ENCODE measurements around the gene OTUB2. TPM values are rescaled to one million over a fixed set of nuclear protein-coding genes. Genes with fewer than 3 reads are reported as not detected.

OTUB2 gene
- 2.5 to 3.6 TPM (median 3.0 TPM) in 5 replicates for total RNA-seq (2022; extraction: Qiagen RNA extraction)

DNA sequence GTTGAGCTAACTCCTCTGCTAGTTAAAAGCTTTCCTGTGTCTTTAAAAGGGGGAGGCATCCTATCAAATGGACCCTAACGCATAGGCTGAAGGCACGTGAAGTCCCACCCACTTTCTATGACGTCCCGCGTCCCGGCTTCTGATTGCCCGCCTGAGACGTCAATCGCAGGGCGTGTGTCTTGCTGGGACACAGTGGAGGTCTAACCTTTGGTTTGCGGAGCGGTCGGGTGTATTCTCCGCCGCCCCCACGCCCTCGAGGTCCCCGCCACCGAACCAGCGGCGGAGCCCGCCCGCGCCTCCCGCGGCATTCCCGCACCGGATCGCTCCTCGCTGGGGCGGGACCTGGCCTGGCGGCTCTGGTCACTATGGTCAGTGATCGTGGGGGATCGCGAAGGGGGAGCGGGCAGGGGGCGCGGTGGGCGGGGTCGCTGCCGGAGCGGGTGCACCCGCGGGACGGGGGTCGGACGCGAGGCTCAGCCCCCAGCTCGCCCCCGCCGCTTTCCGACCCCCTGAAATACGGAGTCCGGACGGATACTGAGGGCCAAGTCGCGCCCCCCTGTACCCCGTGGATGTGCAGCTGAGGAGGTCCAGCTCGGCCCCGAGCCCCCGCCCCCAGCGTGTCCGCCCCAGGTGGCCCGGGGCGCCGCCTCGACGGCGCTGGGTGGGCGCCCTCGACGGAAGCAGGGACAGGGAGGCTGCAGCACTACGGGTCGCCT lies at the start of gene OTUB2:
OTUB2 (plus strand) TSS at position 168 of the 716 bp plus-strand sequence; CDS start at position 366, 198 bp downstream.

GRCh38 chr14:93976477-93977057 lies 49.6 kb upstream of the OTUB2 start, which contains the start of gene ASB2:
Gene ASB2, minus strand, starts transcription at chr14:93976570. Its CDS starts 12,031 bp downstream, at chr14:93964539.

GRCh38 chr14:93997082-93997481 lies 29.1 kb upstream of the OTUB2 start, which contains the start of gene CCDC197:
Gene CCDC197, plus strand, starts transcription at chr14:93997301. Its CDS starts 831 bp downstream, at chr14:93998132.

GRCh38 chr14:94080621-94081385 lies 54.7 kb downstream of the OTUB2 start, which contains the start of the genes DDX24 and IFI27L1:
Gene DDX24, minus strand, starts transcription at chr14:94081202. Its CDS starts 1,460 bp downstream, at chr14:94079742.
Gene IFI27L1, plus strand, starts transcription at chr14:94081310. Its CDS starts 15,628 bp downstream, at chr14:94096938.

Other genes with a start within 250 kb of the OTUB2 start
- 0.28 to 0.47 TPM (median 0.32 TPM) in 5 replicates for gene PRIMA1, start 237.9 kb upstream of the OTUB2 start, total RNA-seq (2022; extraction: Qiagen RNA extraction)
- gene FAM181A, start 99.0 kb upstream of the OTUB2 start, total RNA-seq (2022; extraction: Qiagen RNA extraction): not detected in 5 replicates
- 0.67 to 1.4 TPM (median 0.80 TPM) in 5 replicates for gene ASB2, start 49.8 kb upstream of the OTUB2 start, total RNA-seq (2022; extraction: Qiagen RNA extraction)
- not detected in 5 replicates for gene CCDC197, start 29.0 kb upstream of the OTUB2 start, total RNA-seq (2022; extraction: Qiagen RNA extraction)
- 176 to 188 TPM (median 182 TPM) in 5 replicates for gene DDX24, start 54.9 kb downstream of the OTUB2 start, total RNA-seq (2022; extraction: Qiagen RNA extraction)
- gene IFI27L1, start 55.0 kb downstream of the OTUB2 start, total RNA-seq (2022; extraction: Qiagen RNA extraction): 19.1 to 22.6 TPM (median 20.0 TPM) in 5 replicates
- 0.49 to 1.5 TPM (median 1.2 TPM) in 5 replicates for gene IFI27, start 84.4 kb downstream of the OTUB2 start, total RNA-seq (2022; extraction: Qiagen RNA extraction)
- 53.0 to 60.8 TPM (median 60.8 TPM) in 5 replicates for gene IFI27L2, start 103.3 kb downstream of the OTUB2 start, total RNA-seq (2022; extraction: Qiagen RNA extraction)
- 0.21 to 0.60 TPM (median 0.42 TPM) in 5 replicates for gene PPP4R4, start 148.0 kb downstream of the OTUB2 start, total RNA-seq (2022; extraction: Qiagen RNA extraction)